NOMO-1 treated with dmso at 0.1 percent for 144 hours (cell line): ENCODE data around the gene CIDEC.

Experiments
- DNase-seq: peaks from one replicate; lab custom pipeline; 2025; ENCODE audit not compliant: unreplicated experiment; lab: John Stamatoyannopoulos, UW

The CIDEC gene

GRCh38 chr3:9879830-9880549 lies at the start of gene CIDEC:
Gene CIDEC (minus strand): TSS chr3:9880253. CDS start chr3:9878486, 1,767 bp downstream.
- no peak for DNase-seq

GRCh38 chr3:9928158-9928557 lies 48.1 kb upstream of the CIDEC start:
- DNase-seq: no peak

GRCh38 chr3:9918261-9919038 lies 38.4 kb upstream of the CIDEC start:
- DNase-seq: no peak

GRCh38 chr3:9917820-9918219 lies 37.8 kb upstream of the CIDEC start:
- DNase-seq: no peak

GRCh38 chr3:9916734-9917680 lies 37.0 kb upstream of the CIDEC start, which contains the start of gene IL17RC:
Gene IL17RC (plus strand): TSS chr3:9917098. CDS start chr3:9917316, 218 bp downstream.
- no peak for DNase-seq

- no peak for DNase-seq
These were observed 36.3 kb upstream of the CIDEC start for GRCh38 chr3:9916346-9916733.

GRCh38 chr3:9915254-9916141 lies 35.4 kb upstream of the CIDEC start:
- no peak for DNase-seq

GRCh38 chr3:9914559-9915253 lies 34.7 kb upstream of the CIDEC start:
- peak; percentile 60 for DNase-seq

GRCh38 chr3:9914011-9914410 lies 34.0 kb upstream of the CIDEC start:
- no peak for DNase-seq

GRCh38 chr3:9913601-9914000 lies 33.5 kb upstream of the CIDEC start:
- no peak for DNase-seq

GRCh38 chr3:9912294-9912935 lies 32.4 kb upstream of the CIDEC start:
- no peak for DNase-seq

GRCh38 chr3:9911863-9912262 lies 31.8 kb upstream of the CIDEC start:
- no peak for DNase-seq

- DNase-seq: no peak
These were observed 29.4 kb upstream of the CIDEC start for GRCh38 chr3:9909221-9910013.

GRCh38 chr3:9908286-9908685 lies 28.2 kb upstream of the CIDEC start:
- no peak for DNase-seq

GRCh38 chr3:9906480-9906879 lies 26.4 kb upstream of the CIDEC start:
- DNase-seq: no peak

GRCh38 chr3:9903904-9904303 lies 23.9 kb upstream of the CIDEC start:
- DNase-seq: no peak

- no peak for DNase-seq
These were observed 23.2 kb upstream of the CIDEC start for GRCh38 chr3:9903238-9903624.
